Osteocyte (in vitro differentiated cells): ENCODE measurements around the gene IRF2BPL. TPM values are rescaled to one million over a fixed set of nuclear protein-coding genes. Genes with fewer than 3 reads are reported as not detected.

Experiments used
- DNase-seq: peaks from one replicate; pipeline ENCODE4 v3.0.0; 2021; ENCODE audit warnings: mixed read lengths; ENCODE audit not compliant: unreplicated experiment; ENCODE audit errors: extremely low spot score
- H3K27ac Mint-ChIP-seq: one replicate; pipeline ENCODE4 v1.8.0; 2021; ENCODE audit warnings: mild to moderate bottlenecking, mixed read lengths; ENCODE audit not compliant: unreplicated experiment
- H3K27me3 Mint-ChIP-seq: one replicate; pipeline ENCODE4 v1.8.0; 2021; ENCODE audit warnings: mixed read lengths; ENCODE audit not compliant: unreplicated experiment
- H3K36me3 Mint-ChIP-seq: one replicate; pipeline ENCODE4 v1.8.0; 2021; ENCODE audit warnings: mixed read lengths; ENCODE audit not compliant: unreplicated experiment
- H3K4me1 Mint-ChIP-seq: one replicate; pipeline ENCODE4 v1.8.0; 2021; ENCODE audit warnings: mixed read lengths; ENCODE audit not compliant: unreplicated experiment
- H3K4me3 Mint-ChIP-seq: one replicate; pipeline ENCODE4 v1.8.0; 2021; ENCODE audit warnings: mild to moderate bottlenecking, moderate library complexity, mixed read lengths; ENCODE audit not compliant: unreplicated experiment
- H3K9me3 Mint-ChIP-seq: one replicate; pipeline ENCODE4 v1.8.0; 2021; ENCODE audit warnings: mixed read lengths; ENCODE audit not compliant: unreplicated experiment
- CTCF ChIP-seq: fragments of 200-600 bp; sonication (generic); IDR thresholded peaks from 2 replicates; pipeline ENCODE4 v1.5.0; 2021; ENCODE audit warnings: antibody characterized with exemption, mild to moderate bottlenecking, moderate library complexity
- total RNA-seq: library from RNA; stranded (reverse); gene quantifications from 2 replicates; pipeline ENCODE4 v1.2.1, GENCODE V29; 2021

IRF2BPL gene
- total RNA-seq, 1 donor from 2014 or later: 120 TPM

GRCh38 chr14:77065851-77066577 is 37.5 kb upstream of the IRF2BPL start:
- Mint-ChIP-seq H3K4me3 (no peak overlapping the region), H3K27ac (no peak overlapping the region), H3K4me1 (peaks cover 10% of the 10 kb centered on the region), H3K27me3 (peaks cover 13% of the 10 kb centered on the region), H3K9me3 (no peaks in the 10 kb centered on the region), H3K36me3 (no peaks in the 10 kb centered on the region)
- DNase-seq: no peak
- no peak for TF ChIP-seq CTCF

GRCh38 chr14:77064521-77065178 is 36.1 kb upstream of the IRF2BPL start:
- no peak for TF ChIP-seq CTCF
- Mint-ChIP-seq H3K4me3 (no peak overlapping the region), H3K9me3 (no peaks in the 10 kb centered on the region), H3K4me1 (peaks cover 5% of the 10 kb centered on the region), H3K27me3 (peaks cover 8% of the 10 kb centered on the region), H3K27ac (no peak overlapping the region), H3K36me3 (no peaks in the 10 kb centered on the region)
- no peak for DNase-seq

GRCh38 chr14:77063571-77064171 is 35.2 kb upstream of the IRF2BPL start:
- no peak for DNase-seq
- no peaks in the 10 kb centered on the region for H3K9me3 Mint-ChIP-seq
- H3K4me3 Mint-ChIP-seq: no peak overlapping the region
- no peak overlapping the region for H3K27ac Mint-ChIP-seq
- no peaks in the 10 kb centered on the region for H3K36me3 Mint-ChIP-seq
- H3K4me1 Mint-ChIP-seq: peaks cover 14% of the 10 kb centered on the region
- TF ChIP-seq CTCF: no peak
- H3K27me3 Mint-ChIP-seq: peaks cover 5% of the 10 kb centered on the region

- Mint-ChIP-seq H3K9me3 (no peaks in the 10 kb centered on the region), H3K27me3 (no peaks in the 10 kb centered on the region), H3K27ac (no peak overlapping the region), H3K36me3 (no peaks in the 10 kb centered on the region), H3K4me3 (no peak overlapping the region), H3K4me1 (peaks cover 10% of the 10 kb centered on the region)
- no peak for TF ChIP-seq CTCF
- no peak for DNase-seq
These were observed 33.8 kb upstream of the IRF2BPL start for GRCh38 chr14:77062261-77062660.

GRCh38 chr14:77061630-77062257 is 33.2 kb upstream of the IRF2BPL start:
- no peaks in the 10 kb centered on the region for H3K27me3 Mint-ChIP-seq
- DNase-seq: no peak
- TF ChIP-seq CTCF: no peak
- no peaks in the 10 kb centered on the region for H3K9me3 Mint-ChIP-seq
- H3K27ac Mint-ChIP-seq: no peak overlapping the region
- no peak overlapping the region for H3K4me3 Mint-ChIP-seq
- H3K36me3 Mint-ChIP-seq: no peaks in the 10 kb centered on the region
- peaks cover 10% of the 10 kb centered on the region for H3K4me1 Mint-ChIP-seq
